HG03196 (cell line): ENCODE results near the gene PCYT2.

Experiments used
- ATAC-seq: cut with Tn5 transposase; IDR thresholded peaks from one replicate; pipeline ENCODE4 v1.9.1; 2021; ENCODE audit not compliant: unreplicated experiment

PCYT2 gene

GRCh38 chr17:81944858-81945257 is 33.7 kb upstream of the PCYT2 start:
- ATAC-seq = no peak

DNA sequence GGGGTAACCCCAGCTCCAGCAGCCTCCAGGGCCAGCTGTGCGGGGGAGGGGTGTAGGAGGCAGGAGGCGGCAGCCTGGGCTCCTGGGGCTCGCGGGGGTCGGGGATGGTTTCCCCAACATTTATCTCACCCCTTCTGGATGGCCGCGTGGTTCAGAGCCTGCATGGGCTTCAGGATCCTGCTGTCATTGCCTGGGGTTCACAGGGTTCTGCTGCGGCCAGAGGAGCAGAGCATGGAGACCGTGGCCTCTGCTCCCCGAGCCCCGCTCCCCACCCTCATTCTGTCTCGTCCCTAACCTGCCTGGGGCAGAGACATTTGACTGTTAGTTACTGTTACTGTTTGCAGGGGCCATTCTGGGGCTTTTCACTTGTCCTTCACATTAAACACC is 31.0 kb upstream of the PCYT2 start:
- no peak for ATAC-seq

GRCh38 chr17:81941484-81942166 is 30.4 kb upstream of the PCYT2 start:
- no peak for ATAC-seq

DNA sequence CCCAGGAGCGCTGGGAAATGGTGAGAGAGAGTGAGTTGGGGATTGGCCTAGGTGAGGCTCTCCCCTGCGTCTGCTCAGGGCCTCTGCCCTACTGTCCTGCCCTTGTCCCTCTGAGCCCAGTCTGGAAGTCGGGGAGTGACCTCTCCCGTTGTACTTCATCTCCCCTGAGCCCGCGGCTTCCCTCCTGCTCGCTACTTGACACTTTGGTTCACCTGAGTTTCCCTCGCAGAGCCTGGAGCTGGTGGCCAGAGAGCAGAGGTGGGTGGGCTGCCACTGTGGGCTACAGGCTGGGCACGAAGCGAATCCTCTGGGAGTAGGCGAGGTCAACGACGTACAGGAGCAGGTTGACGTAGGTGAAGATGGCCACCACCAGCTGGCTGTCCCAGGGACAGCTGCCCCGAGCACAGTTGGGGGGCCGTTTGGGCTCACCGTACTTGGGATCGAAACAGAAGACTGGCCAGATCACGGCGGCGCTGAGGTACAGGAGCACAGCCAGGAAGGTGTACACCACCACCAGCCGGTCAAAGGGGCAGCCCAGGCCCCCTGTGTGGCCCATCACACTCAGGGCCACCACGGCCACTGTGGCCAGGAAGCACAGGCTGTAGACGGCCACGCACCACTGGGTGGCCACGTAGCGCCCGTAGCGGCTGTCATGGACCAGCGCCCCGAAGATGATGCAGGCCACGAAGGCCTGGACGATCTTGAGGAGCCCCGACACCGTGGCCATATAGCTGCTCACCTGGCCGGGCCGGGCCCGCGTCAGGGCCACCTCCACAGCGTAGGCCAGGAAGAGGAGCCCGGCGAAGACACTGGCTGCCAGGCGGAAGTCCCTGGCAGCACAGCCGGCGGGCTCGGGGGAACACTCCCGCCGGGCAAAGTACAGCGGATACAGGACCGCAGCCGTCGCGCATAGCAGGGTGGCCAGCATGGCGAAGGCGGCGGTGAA is 29.6 kb upstream of the PCYT2 start:
- no peak for ATAC-seq

DNA sequence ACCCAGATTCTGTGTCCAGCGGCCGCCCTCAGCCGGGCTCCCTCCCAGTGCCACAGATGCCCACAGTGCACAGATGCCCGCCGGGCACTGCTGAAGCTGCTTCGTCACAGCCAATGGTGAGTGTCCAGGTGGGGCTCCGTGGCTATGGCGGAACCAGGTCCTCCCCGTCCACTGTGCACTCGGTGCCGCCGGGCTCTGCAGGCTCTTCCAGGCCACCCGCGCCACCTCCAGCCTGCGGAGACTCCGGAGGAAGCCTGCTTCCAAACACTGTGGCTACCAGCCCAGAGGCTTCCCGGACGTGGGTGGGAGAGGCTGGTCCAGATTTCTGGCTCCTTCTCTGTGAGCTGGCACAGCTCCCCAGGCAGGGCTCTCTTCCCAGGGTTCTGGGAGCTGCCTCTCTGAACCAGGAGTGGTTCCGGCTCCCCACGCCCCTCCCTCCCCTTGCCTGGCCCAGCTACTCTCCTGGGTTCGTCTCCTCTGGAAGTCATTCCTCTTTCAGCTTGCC is 28.7 kb upstream of the PCYT2 start:
- no peak for ATAC-seq

GRCh38 chr17:81939218-81939617 is 28.0 kb upstream of the PCYT2 start:
- ATAC-seq = no peak

- no peak for ATAC-seq
Measured at GRCh38 chr17:81935709-81936084, 24.5 kb upstream of the PCYT2 start.

- no peak for ATAC-seq
Measured at GRCh38 chr17:81934850-81935708, 23.9 kb upstream of the PCYT2 start.

DNA sequence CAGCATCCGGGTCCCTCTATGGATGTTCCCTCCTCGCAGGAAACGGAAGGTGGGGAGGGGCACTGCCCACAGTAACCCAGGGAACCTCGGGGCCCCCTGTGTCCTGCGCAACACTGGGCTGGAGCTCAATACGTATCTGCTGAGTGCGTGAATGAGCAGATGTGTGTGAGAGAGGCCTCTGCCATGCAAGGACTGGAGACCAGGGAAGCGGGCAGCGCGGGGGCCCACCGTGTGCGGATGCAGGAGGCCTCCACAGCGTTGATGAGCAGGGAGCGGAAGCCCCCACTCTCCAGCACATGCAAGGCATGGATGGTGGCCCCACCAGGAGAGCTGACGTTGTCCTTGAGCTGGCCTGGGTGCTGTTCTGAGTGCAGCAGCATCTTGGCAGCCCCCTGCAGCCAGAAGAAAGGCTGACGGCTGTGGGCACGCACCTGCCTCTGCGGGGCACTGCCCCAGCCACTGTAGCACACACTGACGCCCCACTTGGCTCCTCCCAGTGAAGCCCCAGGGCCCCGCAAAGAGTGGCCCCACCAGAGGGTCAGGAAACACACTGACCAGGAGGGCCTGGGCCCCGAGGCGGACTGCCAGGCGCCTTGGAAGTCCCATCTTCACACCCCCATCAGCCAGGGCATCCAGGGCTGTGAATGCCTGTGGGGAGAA is 23.0 kb upstream of the PCYT2 start:
- ATAC-seq = no peak

GRCh38 chr17:81933178-81933699 is 22.0 kb upstream of the PCYT2 start:
- ATAC-seq = no peak

GRCh38 chr17:81932333-81932983 is 21.3 kb upstream of the PCYT2 start:
- no peak for ATAC-seq

- ATAC-seq = no peak
Measured at GRCh38 chr17:81931557-81932332, 20.5 kb upstream of the PCYT2 start.

- ATAC-seq = no peak
Measured at GRCh38 chr17:81931189-81931556, 20.0 kb upstream of the PCYT2 start.

GRCh38 chr17:81930142-81931125 is 19.2 kb upstream of the PCYT2 start:
- no peak for ATAC-seq

DNA sequence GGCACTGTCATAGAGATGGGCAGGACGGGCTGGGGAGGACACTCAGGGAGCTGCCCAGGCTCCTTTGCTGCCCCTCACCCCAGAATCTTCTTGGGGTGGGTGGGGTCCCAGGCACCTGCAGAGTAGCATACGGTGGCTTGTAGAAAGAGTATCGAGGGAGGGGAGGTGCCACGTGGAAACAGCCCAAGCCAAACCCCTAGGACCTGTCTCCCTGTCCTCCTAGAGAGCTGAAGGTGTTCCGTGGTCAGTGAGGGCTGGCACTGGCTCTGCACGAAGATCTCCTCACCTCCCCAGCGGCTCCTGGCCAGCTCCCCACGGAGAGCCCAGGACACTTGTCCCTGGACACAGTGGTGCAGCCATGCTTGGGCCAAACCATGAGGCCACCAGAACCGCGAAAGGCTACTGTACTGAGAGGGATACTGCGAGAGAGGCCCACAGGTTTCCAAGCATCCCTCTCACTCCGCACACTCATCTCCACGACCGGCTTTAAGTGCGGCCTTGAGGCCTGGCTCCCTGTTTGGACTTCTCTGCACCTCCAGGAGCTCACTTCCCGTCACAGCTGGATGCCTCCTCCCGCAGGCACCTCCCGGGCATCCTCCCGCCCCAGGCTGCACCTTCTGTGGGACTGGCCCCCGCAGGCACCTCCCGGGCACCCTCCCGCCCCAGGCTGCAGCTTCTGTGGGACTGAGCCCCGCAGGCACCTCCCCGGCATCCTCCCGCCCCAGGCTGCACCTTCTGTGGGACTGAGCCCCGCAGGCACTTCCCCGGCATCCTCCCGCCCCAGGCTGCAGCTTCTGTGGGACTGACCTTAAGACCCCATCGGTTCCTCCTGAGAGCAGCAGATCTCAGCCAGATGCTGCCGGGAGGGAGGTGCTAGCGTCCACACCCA is 18.3 kb upstream of the PCYT2 start:
- ATAC-seq = no peak

DNA sequence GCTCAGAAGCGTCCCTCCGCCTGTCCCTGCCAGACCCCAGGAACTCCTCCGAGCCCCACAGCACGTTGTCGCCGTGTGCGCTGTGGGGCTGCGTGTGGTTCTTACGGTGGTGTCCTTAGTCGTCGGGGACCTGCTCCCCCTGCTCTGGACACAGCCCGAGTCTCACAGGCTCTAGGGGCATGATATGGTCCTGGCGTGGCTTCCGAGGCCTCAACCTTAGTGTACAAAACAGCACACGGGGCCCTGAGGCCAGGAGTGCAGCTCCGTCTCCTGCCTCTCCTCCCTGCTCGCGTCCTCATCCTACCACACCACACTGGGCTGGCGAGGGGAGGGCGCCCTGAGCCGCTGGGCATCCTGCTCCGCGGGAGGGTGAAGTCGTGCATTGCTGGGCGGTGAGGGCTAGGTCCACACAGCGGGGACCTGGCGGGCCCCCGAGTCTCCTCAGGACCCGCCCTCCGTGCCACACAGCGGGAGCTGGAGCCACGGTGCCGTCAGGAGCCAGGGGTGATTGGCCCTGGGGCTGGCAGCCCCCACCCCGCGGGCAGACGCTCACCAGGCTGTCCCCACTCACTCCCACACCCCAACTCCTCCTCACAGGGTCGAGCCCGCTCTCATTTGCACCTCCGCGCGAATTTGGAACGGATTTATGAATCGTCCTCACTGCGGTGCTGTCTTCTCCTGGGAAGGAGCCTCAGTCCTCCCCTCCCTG is 17.5 kb upstream of the PCYT2 start:
- no peak for ATAC-seq
